K562 (cell line): Measurements from ENCODE around the gene TMEM30A. TPM values are rescaled to one million over a fixed set of nuclear protein-coding genes. Genes with fewer than 3 reads are reported as not detected.

ENCODE experiments used
- ATAC-seq: fragments of 200-7000 bp; cut with Tn5 transposase; 3 replicates; pipeline ENCODE4 v1.9.1; 2020; ENCODE audit warnings: moderate library complexity
- BruUV-seq: library from RNA; stranded (reverse); fragments of 400-500 nt; replicated peaks from 2 replicates; lab custom pipeline; 2021; lab: Mats Ljungman, UMichigan
- CTCF ChIA-PET: fragments of 300-600 bp; formaldehyde crosslinking; extraction: SDS; loops from one replicate; lab custom pipeline; 2021; ENCODE audit warnings: low intra/inter-chr PET ratio; lab: Yijun Ruan, JAX
- POLR2A ChIA-PET: fragments of 300-600, 350-650 bp; sonication (Branson Sonifier 250); formaldehyde crosslinking; extraction: SDS; loops from one replicate; lab custom pipeline; 2021; ENCODE audit warnings: antibody characterized with exemption, inconsistent platforms; lab: Yijun Ruan, JAX
- DNase-seq, 4 experiments: peaks; one replicate each; pipeline versions ENCODE4 v3.0.0 to v3.0.0-alpha.2; 2011 to 2018; ENCODE audit warnings: low spot score in 3 of 4, mixed read lengths in 3 of 4; ENCODE audit errors: extremely low read depth in 1 of 4
- FAIRE-seq: peaks from 2 replicates; lab custom pipeline; 2011; peaks lifted over from hg19 to GRCh38; lab: Jason Lieb, UNC
- H2AFZ ChIP-seq: 2 replicates; pipeline ENCODE4 v1.6.0; 2011; ENCODE audit warnings: low read depth, low read length, control low read depth, inconsistent platforms
- H3K27ac ChIP-seq: fragments of 200-600 bp; 3 replicates; pipeline ENCODE4 v1.8.0; 2011; ENCODE audit warnings: low read depth, mild to moderate bottlenecking, control low read depth, inconsistent platforms, low read length, moderate library complexity, mixed read lengths; ENCODE audit errors: extremely low read depth
- H3K27me3 ChIP-seq, 2 experiments: fragments of 300-600 bp in 1 of 2; 2 replicates in 1 of 2; 3 replicates in 1 of 2; pipeline versions ENCODE4 v1.6.0 to v1.8.0; 2011; ENCODE audit warnings: inconsistent platforms in 2 of 2, low read length in 2 of 2, mild to moderate bottlenecking in 1 of 2, mixed read lengths in 1 of 2, moderate library complexity in 1 of 2; ENCODE audit not compliant: control insufficient read depth in 2 of 2, insufficient read depth in 2 of 2
- H3K36me3 ChIP-seq: fragments of 300-600 bp; 3 replicates; pipeline ENCODE4 v1.8.0; 2011; ENCODE audit warnings: mild to moderate bottlenecking, low read length, inconsistent platforms; ENCODE audit not compliant: control insufficient read depth, insufficient read depth
- H3K4me1 ChIP-seq, 2 experiments: fragments of 200-600 bp in 1 of 2; replicated peaks in 1 of 2; 2 replicates in 1 of 2; 3 replicates in 1 of 2; pipeline versions ENCODE4 v1.5.1 to v1.8.0; 2011; ENCODE audit warnings: inconsistent platforms in 2 of 2, low read length in 2 of 2, mild to moderate bottlenecking in 1 of 2, mixed read lengths in 1 of 2, moderate library complexity in 1 of 2; ENCODE audit not compliant: control insufficient read depth in 2 of 2, insufficient read depth in 2 of 2
- H3K4me2 ChIP-seq: 2 replicates; pipeline ENCODE4 v1.6.1; 2011; ENCODE audit warnings: low read length, control low read depth, inconsistent platforms, mixed read lengths; ENCODE audit not compliant: insufficient read depth
- H3K4me3 ChIP-seq: fragments of 200-600 bp; sonication (generic), shearing (Covaris generic); 2 replicates; pipeline ENCODE4 v1.5.1; 2016; ENCODE audit warnings: control low read depth, inconsistent platforms
- H3K79me2 ChIP-seq: fragments of 200-600 bp; 3 replicates; pipeline ENCODE4 v1.8.0; 2011; ENCODE audit warnings: low read length, inconsistent platforms; ENCODE audit not compliant: control insufficient read depth, insufficient read depth
- H3K9ac ChIP-seq, 2 experiments: 2 replicates each; pipeline versions ENCODE4 v1.6.0 to v1.6.1; 2011; ENCODE audit warnings: low read depth in 2 of 2, low read length in 2 of 2, control low read depth in 1 of 2, inconsistent platforms in 1 of 2, mild to moderate bottlenecking in 1 of 2, mixed read lengths in 1 of 2; ENCODE audit not compliant: insufficient read depth in 1 of 2
- H3K9me1 ChIP-seq: one replicate; pipeline ENCODE4 v1.6.0; 2011; ENCODE audit warnings: inconsistent platforms, mild to moderate bottlenecking, low read length, moderate library complexity; ENCODE audit not compliant: control insufficient read depth, insufficient read depth
- H3K9me3 ChIP-seq: replicated peaks from 2 replicates; pipeline ENCODE4 v1.5.1; 2011; ENCODE audit warnings: low read depth, low read length, inconsistent platforms; ENCODE audit not compliant: control insufficient read depth, insufficient read depth
- H4K20me1 ChIP-seq: replicated peaks from 2 replicates; pipeline ENCODE4 v1.6.1; 2011; ENCODE audit warnings: low read length, inconsistent platforms, mixed read lengths; ENCODE audit not compliant: control insufficient read depth, insufficient read depth
- ARID1B ChIP-seq: fragments of 450-650 bp; IDR thresholded peaks from 2 replicates; pipeline ENCODE4 v1.6.1; 2016; ENCODE audit warnings: antibody characterized with exemption, mild to moderate bottlenecking, inconsistent platforms
- CBFA2T3 ChIP-seq: fragments of 450-650 bp; IDR thresholded peaks from 2 replicates; pipeline ENCODE4 v1.6.1; 2017
- HIVEP1 ChIP-seq: fragments of 250-450 bp; sonication (Bioruptor Pico); IDR thresholded peaks from 2 replicates; pipeline ENCODE4 v1.4.0; 2020; ENCODE audit warnings: mild to moderate bottlenecking
- HMBOX1 ChIP-seq: sonication (generic); IDR thresholded peaks from 2 replicates; pipeline ENCODE4 v1.6.1; 2016
- JUND ChIP-seq, 2 experiments: IDR thresholded peaks; 2 replicates in 1 of 2; 3 replicates in 1 of 2; pipeline ENCODE4 v1.6.1; 2011; ENCODE audit warnings: borderline replicate concordance in 2 of 2, low read depth in 2 of 2, low read length in 2 of 2, improper control_type of control experiment in 1 of 2, missing biosample characterization in 1 of 2, missing genetic modification characterization in 1 of 2, missing genetic modification reagents in 1 of 2
- NFIC ChIP-seq: fragments of 450-650 bp; IDR thresholded peaks from 2 replicates; pipeline ENCODE4 v1.6.1; 2017; ENCODE audit warnings: mild to moderate bottlenecking, inconsistent platforms
- SMARCA4 ChIP-seq: fragments of 450-650 bp; IDR thresholded peaks from 2 replicates; pipeline ENCODE4 v1.6.1; 2016
- SOX6 ChIP-seq: fragments of 450-650 bp; IDR thresholded peaks from 2 replicates; pipeline ENCODE4 v1.6.1; 2014; ENCODE audit warnings: mild to moderate bottlenecking
- TCF3 ChIP-seq: sonication (generic); formaldehyde crosslinking; IDR thresholded peaks from 2 replicates; pipeline ENCODE4 v1.4.0; 2020; ENCODE audit warnings: mild to moderate bottlenecking, missing genetic modification reagents
- TEAD4 ChIP-seq, 2 experiments: sonication (generic) in 1 of 2; formaldehyde crosslinking in 1 of 2; IDR thresholded peaks; 2 replicates each; pipeline versions ENCODE4 v1.6.1 to v1.8.0; 2012 to 2022; ENCODE audit warnings: borderline replicate concordance in 1 of 2, inconsistent platforms in 1 of 2, low read length in 1 of 2, mild to moderate bottlenecking in 1 of 2, missing genetic modification reagents in 1 of 2
- ZKSCAN1 ChIP-seq: fragments of 150-350 bp; IDR thresholded peaks from 2 replicates; pipeline ENCODE4 v1.6.1; 2016; ENCODE audit warnings: low read depth, low read length
- WGBS: fragments of 100-300 bp; shearing (Covaris generic); methylation state at CpG from one replicate; pipeline ENCODE4 v1.1.6; 2016; ENCODE audit warnings: low coverage, mixed read lengths; ENCODE audit not compliant: insufficient coverage; ENCODE audit errors: missing lambda C conversion rate; 5-methylcytosine and 5-hydroxymethylcytosine counted together
- in situ Hi-C: fragments of 300-500 bp; cut with MboI; formaldehyde crosslinking; loops from 4 replicates; pipeline ENCODE4 v1.15.0; 2018; ENCODE audit warnings: inconsistent platforms, mixed read lengths
- intact Hi-C: fragments of 100-400 bp; cut with micrococcal nuclease; formaldehyde crosslinking; loops from 2 replicates; pipeline ENCODE4 v1.14.2; 2022
- polyA plus RNA-seq, 8 experiments: library from polyadenylated mRNA; depleted of rRNA in 4 of 8; stranded (reverse) in 5 of 8; unstranded in 3 of 8; fragments of >200 nt; fragmentation: Nextera tagmentation in 2 of 8; fragmentation: Illumina TruSeq in 1 of 8; extraction: Ambion mirVana in 2 of 8; extraction: Trizol in 1 of 8; gene quantifications; 2 replicates each; pipeline versions ENCODE4 v1.2.1 to v1.2.3, GENCODE V29; 2011 to 2014; ENCODE audit warnings: inconsistent platforms in 1 of 8, missing spikeins in 1 of 8
- total RNA-seq, 7 experiments: library from RNA; depleted of rRNA in 6 of 7; stranded (reverse); fragments of >200 nt in 6 of 7; fragmentation: Illumina TruSeq in 2 of 7; extraction: Trizol in 2 of 7; gene quantifications; 2 replicates each; pipeline versions ENCODE4 v1.2.1 to v1.2.3, GENCODE V29; 2011 to 2021; ENCODE audit warnings: low replicate concordance in 1 of 7

Gene TMEM30A
- total and polyA plus RNA-seq, 9 of the 15 experiments (the other 6 are each of a cell fraction or from before 2014, with no cell fraction given), result 6.5 to 31.2 (median 16.3) TPM

GRCh38 chr6:75279418-75279817 is 5.2 kb downstream of the TMEM30A start:
- Histone ChIP-seq H3K4me2 (no peak overlapping the region), H3K27me3 (no peaks in the 10 kb centered on the region), H3K9me3 (no peaks in the 10 kb centered on the region), H3K4me1 (peaks cover 0 to 25% of the 10 kb centered on the region in 2 experiments; a peak in 3 of 5 replicates), H3K9ac (peak overlapping the region in 1 of 2 experiments; percentile 23; a peak in 1 of 4 replicates), H3K27ac (peak overlapping the region; percentile 19; the same call in 1 of the 3 replicates), H3K36me3 (peaks cover 11% of the 10 kb centered on the region; the same call in 2 of the 3 replicates), H2AFZ (no peak overlapping the region), H4K20me1 (no peaks in the 10 kb centered on the region; the same call in 1 of the 2 replicates), H3K9me1 (no peaks in the 10 kb centered on the region), H3K79me2 (peaks cover 97% of the 10 kb centered on the region), H3K4me3 (no peak overlapping the region)
- intact Hi-C loops (no loop called here), in situ Hi-C loops (no loop called here)
- CTCF ChIA-PET, result no interaction called here
- FAIRE-seq (peak; percentile 70), DNase-seq (peak in 2 of 4 experiments; percentile 14 to 22), ATAC-seq (no peak)
- TF ChIP-seq TCF3 (CRISPR knock-in tag), result peak; percentile 23; the same call in 1 of the 2 replicates
- no peak for TF ChIP-seq HIVEP1
- 0 out of 2 replicates have a peak, but pooled peaks have one; percentile 31 for TF ChIP-seq SMARCA4
- TF ChIP-seq ARID1B, result peak; percentile 52
- TF ChIP-seq CBFA2T3, result peak; percentile 57
- peak; percentile 86 for TF ChIP-seq TEAD4 (IDR thresholded peaks at IDR 0.05; ENCODE audit: low read length)
- no peak for TF ChIP-seq TEAD4 (CRISPR knock-in tag; IDR thresholded peaks at IDR 0.05; ENCODE audit: borderline replicate concordance)
- TF ChIP-seq ZKSCAN1, result no peak
- peak; percentile 92 for TF ChIP-seq SOX6
- no peak for TF ChIP-seq JUND (IDR thresholded peaks at IDR 0.05; ENCODE audit: borderline replicate concordance, low read depth, low read length)
- no peak for TF ChIP-seq JUND (tag; IDR thresholded peaks at IDR 0.05; ENCODE audit: borderline replicate concordance, low read depth, low read length)
- TF ChIP-seq HMBOX1, result no peak
- peak; percentile 54 for TF ChIP-seq NFIC
- 17% methylated on average over 2 of the region's 2 CpGs for WGBS
- no TSS peak for BruUV-seq
- POLR2A ChIA-PET, result interaction anchor here (0.7 to 1.7 kb wide), 5 partner anchors 10 to 297 kb away, joined by 3 to 5 read pairs (median 3); no protein-coding TSS in a partner anchor
